Panc1 (cell line): Measurements from ENCODE around the gene JUND. TPM values are rescaled to one million over a fixed set of nuclear protein-coding genes. Genes with fewer than 3 reads are reported as not detected.

Experiments used
- ATAC-seq: fragments of 200-7000 bp; cut with Tn5 transposase; 2 replicates; pipeline ENCODE4 v1.9.1; 2020; ENCODE audit warnings: mild to moderate bottlenecking, moderate library complexity
- BruUV-seq: library from RNA; stranded (reverse); fragments of 400-500 nt; replicated peaks from 2 replicates; lab custom pipeline; 2021; lab: Mats Ljungman, UMichigan
- CTCF ChIA-PET: fragments of 300-600 bp; sonication (Branson Sonifier 250); formaldehyde crosslinking; loops from one replicate; lab custom pipeline; 2022; ENCODE audit warnings: antibody characterized with exemption; lab: Charles Lee
- POLR2A ChIA-PET: fragments of 300-600 bp; sonication (Branson Sonifier 250); formaldehyde crosslinking; loops from one replicate; lab custom pipeline; 2022; ENCODE audit warnings: antibody characterized with exemption; lab: Charles Lee
- DNase-seq: peaks from one replicate; pipeline ENCODE4 v3.0.0-alpha.2; 2010; ENCODE audit warnings: low read depth, low spot score
- H3K27ac ChIP-seq: 2 replicates; pipeline ENCODE4 v1.5.1; 2011; ENCODE audit warnings: mild to moderate bottlenecking, low read length, inconsistent platforms
- H3K27me3 ChIP-seq: fragments of 200-500 bp; sonication (Bioruptor generic); 2 replicates; pipeline ENCODE4 v1.6.0; 2014; ENCODE audit warnings: low read length, inconsistent platforms; ENCODE audit not compliant: control insufficient read depth, insufficient read depth
- H3K36me3 ChIP-seq: fragments of 200-500 bp; sonication (Bioruptor generic); 2 replicates; pipeline ENCODE4 v1.5.1; 2014; ENCODE audit warnings: inconsistent platforms, mild to moderate bottlenecking, low read length, moderate library complexity; ENCODE audit not compliant: control insufficient read depth, insufficient read depth
- H3K4me1 ChIP-seq: 2 replicates; pipeline ENCODE4 v1.5.1; 2011; ENCODE audit warnings: inconsistent platforms, mild to moderate bottlenecking, low read length, moderate library complexity; ENCODE audit not compliant: control insufficient read depth, insufficient read depth
- H3K4me3 ChIP-seq, 2 experiments: 2 replicates each; pipeline ENCODE4 v1.5.1; 2011 to 2012; ENCODE audit warnings: low read depth in 2 of 2, low read length in 2 of 2, mild to moderate bottlenecking in 2 of 2, inconsistent platforms in 1 of 2, moderate library complexity in 1 of 2
- H3K9me3 ChIP-seq: fragments of 200-500 bp; sonication (Bioruptor generic); 2 replicates; pipeline ENCODE4 v1.5.1; 2014; ENCODE audit warnings: low read depth, mild to moderate bottlenecking, inconsistent platforms, low read length, moderate library complexity; ENCODE audit not compliant: control insufficient read depth, insufficient read depth
- POLR2AphosphoS5 ChIP-seq: IDR thresholded peaks from 2 replicates; pipeline ENCODE4 v1.6.1; 2012; ENCODE audit warnings: mild to moderate bottlenecking, low read depth, low read length, moderate library complexity
- SIN3A ChIP-seq: IDR thresholded peaks from 2 replicates; pipeline ENCODE4 v1.6.1; 2012; ENCODE audit warnings: low read depth, mild to moderate bottlenecking, low read length, moderate library complexity, borderline replicate concordance; ENCODE audit not compliant: insufficient read depth
- TCF7L2 ChIP-seq: IDR thresholded peaks from 2 replicates; pipeline ENCODE4 v1.6.1; 2011; ENCODE audit warnings: mild to moderate bottlenecking, low read depth, low read length, inconsistent platforms
- in situ Hi-C: cut with HindIII; loops from 2 replicates; pipeline ENCODE4 v1.10.0; 2016; ENCODE audit warnings: low sequenced_read_pairs, low pct_unique_long_range_greater_than_20kb
- intact Hi-C: fragments of 100-400 bp; cut with micrococcal nuclease; formaldehyde crosslinking; loops from one replicate; pipeline ENCODE4 v1.10.0; 2022; ENCODE audit not compliant: unreplicated experiment
- total RNA-seq: library from RNA; stranded (reverse); gene quantifications from one replicate; pipeline ENCODE4 v1.2.1, GENCODE V29; 2021; ENCODE audit not compliant: unreplicated experiment
- TF ChIP-seq, protein P1 (sequence below): fragments of 450-650 bp; IDR thresholded peaks from 2 replicates; pipeline ENCODE4 v1.5.1; 2017; ENCODE audit warnings: mild to moderate bottlenecking
- TF ChIP-seq, protein P2 (sequence below), 2 experiments: IDR thresholded peaks; 2 replicates each; pipeline ENCODE4 v1.6.1; 2011 to 2012; ENCODE audit warnings: low read depth in 2 of 2, control low read depth in 1 of 2, low read length in 1 of 2, mild to moderate bottlenecking in 1 of 2, moderate library complexity in 1 of 2; ENCODE audit not compliant: insufficient read depth in 1 of 2

The JUND gene
- total RNA-seq, 1 experiment from 2014 or later: 130 TPM

DNA sequence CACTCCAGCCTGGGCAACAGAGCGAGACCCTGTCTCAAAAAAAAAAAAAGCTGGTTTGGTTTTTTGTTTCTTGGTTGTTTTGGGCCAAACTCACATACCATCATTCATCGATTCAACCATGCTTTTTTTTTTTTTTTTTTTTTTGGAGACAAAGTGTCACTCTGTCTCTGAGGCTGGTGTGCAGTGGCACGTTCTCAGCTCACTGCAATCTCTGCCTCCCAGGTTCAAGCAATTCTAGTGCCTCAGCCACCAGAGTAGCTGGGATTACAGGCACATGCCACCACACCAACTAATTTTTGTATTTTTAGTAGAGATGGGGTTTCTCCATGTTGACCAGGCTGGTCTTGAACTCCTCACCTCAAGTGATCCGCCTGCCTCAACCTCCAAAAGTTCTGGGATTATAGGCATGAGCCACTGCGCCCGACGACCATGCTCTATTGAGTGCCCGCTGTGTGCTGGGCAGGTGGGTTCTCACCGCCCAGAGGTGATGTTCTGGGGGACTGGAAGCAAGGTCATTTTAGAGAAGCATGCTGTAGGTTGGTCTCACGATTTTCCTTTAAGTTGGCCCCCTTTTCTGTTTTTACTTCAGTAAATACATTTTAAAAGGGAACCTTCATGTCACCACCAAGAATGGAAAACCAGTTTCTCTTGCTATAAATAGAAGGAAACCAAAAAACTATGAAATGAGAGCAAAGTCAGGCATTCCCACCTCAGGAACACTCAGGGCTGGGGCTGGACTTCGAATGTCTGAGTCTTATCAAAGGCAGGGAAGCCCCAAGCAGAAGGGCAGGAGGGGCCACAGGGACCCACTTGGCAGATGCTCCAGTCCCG lies 8.3 kb upstream of the JUND start:
- DNase-seq (no peak), ATAC-seq (no peak)
- ChIA-PET CTCF (interaction anchor here (0.7 kb wide), 1 partner anchor 113 kb away, joined by 3 read pairs; no protein-coding TSS in a partner anchor), POLR2A (no interaction called here)
- Histone ChIP-seq H3K4me1 (peaks cover 23% of the 10 kb centered on the region), H3K36me3 (no peaks in the 10 kb centered on the region), H3K4me3 (no peak overlapping the region), H3K27ac (no peak overlapping the region), H3K9me3 (no peaks in the 10 kb centered on the region), H3K27me3 (no peaks in the 10 kb centered on the region)
- intact Hi-C loops (no loop called here), in situ Hi-C loops (no loop called here)
- TF ChIP-seq SIN3A (no peak), TCF7L2 (no peak)
- TF ChIP-seq, protein P1, sequence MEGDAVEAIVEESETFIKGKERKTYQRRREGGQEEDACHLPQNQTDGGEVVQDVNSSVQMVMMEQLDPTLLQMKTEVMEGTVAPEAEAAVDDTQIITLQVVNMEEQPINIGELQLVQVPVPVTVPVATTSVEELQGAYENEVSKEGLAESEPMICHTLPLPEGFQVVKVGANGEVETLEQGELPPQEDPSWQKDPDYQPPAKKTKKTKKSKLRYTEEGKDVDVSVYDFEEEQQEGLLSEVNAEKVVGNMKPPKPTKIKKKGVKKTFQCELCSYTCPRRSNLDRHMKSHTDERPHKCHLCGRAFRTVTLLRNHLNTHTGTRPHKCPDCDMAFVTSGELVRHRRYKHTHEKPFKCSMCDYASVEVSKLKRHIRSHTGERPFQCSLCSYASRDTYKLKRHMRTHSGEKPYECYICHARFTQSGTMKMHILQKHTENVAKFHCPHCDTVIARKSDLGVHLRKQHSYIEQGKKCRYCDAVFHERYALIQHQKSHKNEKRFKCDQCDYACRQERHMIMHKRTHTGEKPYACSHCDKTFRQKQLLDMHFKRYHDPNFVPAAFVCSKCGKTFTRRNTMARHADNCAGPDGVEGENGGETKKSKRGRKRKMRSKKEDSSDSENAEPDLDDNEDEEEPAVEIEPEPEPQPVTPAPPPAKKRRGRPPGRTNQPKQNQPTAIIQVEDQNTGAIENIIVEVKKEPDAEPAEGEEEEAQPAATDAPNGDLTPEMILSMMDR: no peak
- BruUV-seq: no TSS peak

DNA sequence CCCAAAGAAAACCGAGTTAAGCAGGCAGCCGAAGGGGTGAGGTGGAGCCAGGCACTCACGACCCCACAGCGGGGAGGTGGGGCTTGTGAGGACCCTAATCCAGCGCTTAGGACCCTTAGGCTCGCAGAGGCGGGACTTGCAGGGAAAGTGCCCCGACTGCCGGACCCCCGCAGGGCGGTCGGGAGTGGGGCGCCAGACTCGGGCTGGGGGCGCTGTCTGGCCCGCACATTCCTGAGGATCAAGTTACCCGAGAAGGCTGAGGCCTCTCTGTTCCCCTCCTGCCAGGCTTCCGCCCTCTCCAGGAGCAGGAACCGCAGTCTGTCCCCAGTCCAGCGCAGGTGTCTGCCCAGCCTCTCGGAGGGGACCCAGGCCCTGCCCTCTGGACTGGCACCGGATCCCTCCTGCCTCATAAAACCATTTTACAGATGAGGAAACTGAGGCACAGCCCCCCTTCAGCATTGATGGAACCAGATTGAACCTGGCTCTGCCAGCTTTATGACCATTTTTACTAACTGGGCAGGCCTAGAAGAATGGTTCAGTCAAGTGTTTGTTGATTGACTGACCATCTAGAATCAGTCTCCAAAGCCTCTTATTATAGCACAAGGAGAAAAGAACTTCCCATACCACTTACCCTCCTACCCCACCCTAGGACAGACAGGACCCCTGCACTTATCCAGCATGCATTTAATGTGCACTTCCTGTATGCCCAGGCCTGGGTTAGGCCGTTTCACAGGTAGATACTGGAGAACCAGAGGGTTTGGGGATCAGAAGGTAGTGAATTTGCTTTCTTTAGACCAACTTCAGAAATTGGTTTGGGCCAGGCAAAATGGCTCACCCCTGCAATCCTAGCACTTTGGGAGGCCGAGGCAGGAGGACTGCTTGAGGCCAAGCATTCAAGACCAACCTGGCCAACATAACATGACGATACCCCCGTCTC lies 6.7 kb upstream of the JUND start:
- intact Hi-C loops (no loop called here), in situ Hi-C loops (no loop called here)
- Histone ChIP-seq H3K36me3 (no peaks in the 10 kb centered on the region), H3K4me3 (no peak overlapping the region), H3K9me3 (no peaks in the 10 kb centered on the region), H3K4me1 (peaks cover 12% of the 10 kb centered on the region), H3K27me3 (no peaks in the 10 kb centered on the region), H3K27ac (no peak overlapping the region; the same call in 1 of the 2 replicates)
- ChIA-PET POLR2A (interaction anchor here (0.7 kb wide), 1 partner anchor 10 kb away, joined by 7 read pairs; no protein-coding TSS in a partner anchor), CTCF (no interaction called here)
- ATAC-seq: no peak
- BruUV-seq: no TSS peak
- TF ChIP-seq, protein P1: no peak
- no peak for TF ChIP-seq POLR2AphosphoS5
- TF ChIP-seq, protein P2, sequence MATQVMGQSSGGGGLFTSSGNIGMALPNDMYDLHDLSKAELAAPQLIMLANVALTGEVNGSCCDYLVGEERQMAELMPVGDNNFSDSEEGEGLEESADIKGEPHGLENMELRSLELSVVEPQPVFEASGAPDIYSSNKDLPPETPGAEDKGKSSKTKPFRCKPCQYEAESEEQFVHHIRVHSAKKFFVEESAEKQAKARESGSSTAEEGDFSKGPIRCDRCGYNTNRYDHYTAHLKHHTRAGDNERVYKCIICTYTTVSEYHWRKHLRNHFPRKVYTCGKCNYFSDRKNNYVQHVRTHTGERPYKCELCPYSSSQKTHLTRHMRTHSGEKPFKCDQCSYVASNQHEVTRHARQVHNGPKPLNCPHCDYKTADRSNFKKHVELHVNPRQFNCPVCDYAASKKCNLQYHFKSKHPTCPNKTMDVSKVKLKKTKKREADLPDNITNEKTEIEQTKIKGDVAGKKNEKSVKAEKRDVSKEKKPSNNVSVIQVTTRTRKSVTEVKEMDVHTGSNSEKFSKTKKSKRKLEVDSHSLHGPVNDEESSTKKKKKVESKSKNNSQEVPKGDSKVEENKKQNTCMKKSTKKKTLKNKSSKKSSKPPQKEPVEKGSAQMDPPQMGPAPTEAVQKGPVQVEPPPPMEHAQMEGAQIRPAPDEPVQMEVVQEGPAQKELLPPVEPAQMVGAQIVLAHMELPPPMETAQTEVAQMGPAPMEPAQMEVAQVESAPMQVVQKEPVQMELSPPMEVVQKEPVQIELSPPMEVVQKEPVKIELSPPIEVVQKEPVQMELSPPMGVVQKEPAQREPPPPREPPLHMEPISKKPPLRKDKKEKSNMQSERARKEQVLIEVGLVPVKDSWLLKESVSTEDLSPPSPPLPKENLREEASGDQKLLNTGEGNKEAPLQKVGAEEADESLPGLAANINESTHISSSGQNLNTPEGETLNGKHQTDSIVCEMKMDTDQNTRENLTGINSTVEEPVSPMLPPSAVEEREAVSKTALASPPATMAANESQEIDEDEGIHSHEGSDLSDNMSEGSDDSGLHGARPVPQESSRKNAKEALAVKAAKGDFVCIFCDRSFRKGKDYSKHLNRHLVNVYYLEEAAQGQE (IDR thresholded peaks at IDR 0.05; ENCODE audit: insufficient read depth in 1 of 2, low read depth in 2 of 2, low read length in 1 of 2): no peak
- TF ChIP-seq SIN3A: no peak
- no peak for TF ChIP-seq TCF7L2
- no peak for DNase-seq
